HepG2 (cell line): ENCODE measurements around the gene CPA5. TPM values are rescaled to one million over a fixed set of nuclear protein-coding genes. Genes with fewer than 3 reads are reported as not detected.

Source experiments
- ATAC-seq: fragments of 200-7000 bp; cut with Tn5 transposase; 3 replicates; pipeline ENCODE4 v1.9.1; 2020; ENCODE audit warnings: mild to moderate bottlenecking, moderate library complexity
- BruUV-seq: library from RNA; stranded (reverse); fragments of 400-500 nt; replicated peaks from 2 replicates; lab custom pipeline; 2021; lab: Mats Ljungman, UMichigan
- CTCF ChIA-PET: fragments of 300-600 bp; formaldehyde crosslinking; extraction: SDS; loops from one replicate; lab custom pipeline; 2021; ENCODE audit warnings: low total read pairs, inconsistent platforms, low intra/inter-chr PET ratio; lab: Yijun Ruan, JAX
- POLR2A ChIA-PET: fragments of 350-600 bp; sonication (Branson Sonifier 250); formaldehyde crosslinking; loops from one replicate; lab custom pipeline; 2020; ENCODE audit warnings: antibody characterized with exemption, inconsistent platforms; lab: Yijun Ruan, JAX
- DNase-seq: peaks from one replicate; pipeline ENCODE4 v3.0.0-alpha.2; 2015; ENCODE audit warnings: low spot score
- FAIRE-seq: peaks from 3 replicates; lab custom pipeline; 2011; peaks lifted over from hg19 to GRCh38; lab: Jason Lieb, UNC
- H2AFZ ChIP-seq: one replicate; pipeline ENCODE4 v1.6.1; 2011; ENCODE audit warnings: low read length, inconsistent platforms
- H3K27ac ChIP-seq: fragments of 300-600 bp; 3 replicates; pipeline ENCODE4 v1.8.0; 2011; ENCODE audit warnings: mixed run types, mild to moderate bottlenecking, mixed read lengths, low read length, inconsistent platforms; ENCODE audit not compliant: insufficient read depth; ENCODE audit errors: extremely low read length
- H3K27me3 ChIP-seq, 2 experiments: fragments of 200-600 bp in 1 of 2; 2 replicates in 1 of 2; 3 replicates in 1 of 2; pipeline versions ENCODE4 v1.6.0 to v1.8.0; 2011; ENCODE audit warnings: low read length in 2 of 2, mild to moderate bottlenecking in 2 of 2, moderate library complexity in 2 of 2, inconsistent platforms in 1 of 2; ENCODE audit not compliant: insufficient read depth in 2 of 2, control insufficient read depth in 1 of 2
- H3K36me3 ChIP-seq, 2 experiments: fragments of 200-600 bp in 1 of 2; replicated peaks in 1 of 2; 2 replicates in 1 of 2; 3 replicates in 1 of 2; pipeline versions ENCODE4 v1.5.1 to v1.8.0; 2011; ENCODE audit warnings: low read length in 2 of 2, inconsistent platforms in 1 of 2; ENCODE audit not compliant: insufficient read depth in 2 of 2, control insufficient read depth in 1 of 2
- H3K4me1 ChIP-seq: 2 replicates; pipeline ENCODE4 v1.5.1; 2012; ENCODE audit warnings: low read length, inconsistent platforms; ENCODE audit not compliant: insufficient read depth
- H3K4me2 ChIP-seq: 2 replicates; pipeline ENCODE4 v1.6.0; 2011; ENCODE audit warnings: low read depth, low read length, inconsistent platforms
- H3K4me3 ChIP-seq, 3 experiments: fragments of 200-600 bp in 1 of 3; sonication (generic), shearing (Covaris generic) in 1 of 3; replicated peaks in 1 of 3; 2 replicates each; pipeline ENCODE4 v1.5.1; 2011 to 2016; ENCODE audit warnings: low read length in 3 of 3, inconsistent platforms in 2 of 3, low read depth in 2 of 3, mild to moderate bottlenecking in 2 of 3, control low read depth in 1 of 3, mixed read lengths in 1 of 3; ENCODE audit not compliant: insufficient read depth in 1 of 3
- H3K79me2 ChIP-seq: one replicate; pipeline ENCODE4 v1.6.1; 2011; ENCODE audit warnings: low read length, inconsistent platforms; ENCODE audit not compliant: insufficient read depth
- H3K9ac ChIP-seq: 2 replicates; pipeline ENCODE4 v1.6.0; 2011; ENCODE audit warnings: mild to moderate bottlenecking, low read depth, low read length, inconsistent platforms; ENCODE audit not compliant: insufficient read depth
- H3K9me3 ChIP-seq: 2 replicates; pipeline ENCODE4 v1.5.1; 2012; ENCODE audit warnings: mild to moderate bottlenecking, low read length
- H4K20me1 ChIP-seq: 2 replicates; pipeline ENCODE4 v1.6.0; 2011; ENCODE audit warnings: inconsistent platforms, mild to moderate bottlenecking, low read length, moderate library complexity; ENCODE audit not compliant: insufficient read depth
- HNRNPUL1 ChIP-seq: fragments of 200-400 bp; formaldehyde crosslinking; IDR thresholded peaks from 2 replicates; pipeline ENCODE4 v1.6.1; 2017; ENCODE audit warnings: low read depth, mild to moderate bottlenecking, low read length, moderate library complexity
- IRF9 ChIP-seq: sonication (generic); formaldehyde crosslinking; IDR thresholded peaks from 2 replicates; pipeline ENCODE4 v1.8.0; 2022; ENCODE audit warnings: missing genetic modification reagents, mild to moderate bottlenecking, borderline replicate concordance
- PATZ1 ChIP-seq: sonication (generic); formaldehyde crosslinking; IDR thresholded peaks from 2 replicates; pipeline ENCODE4 v1.4.0; 2020; ENCODE audit warnings: missing genetic modification reagents
- PBX2 ChIP-seq: IDR thresholded peaks from 2 replicates; pipeline ENCODE4 v1.6.1; 2016; ENCODE audit warnings: control low read depth
- POLR2G ChIP-seq: fragments of 200-400 bp; formaldehyde crosslinking; IDR thresholded peaks from 2 replicates; pipeline ENCODE4 v1.6.1; 2018; ENCODE audit warnings: mild to moderate bottlenecking, low read depth, low read length, moderate library complexity
- SMC3 ChIP-seq: IDR thresholded peaks from 2 replicates; pipeline ENCODE4 v1.6.1; 2011; ENCODE audit warnings: low read length, improper control_type of control experiment
- ZBTB46 ChIP-seq: sonication (generic); formaldehyde crosslinking; IDR thresholded peaks from 2 replicates; pipeline ENCODE4 v1.4.0; 2020; ENCODE audit warnings: mild to moderate bottlenecking, missing genetic modification reagents, borderline replicate concordance
- ZNF121 ChIP-seq: sonication (generic); formaldehyde crosslinking; IDR thresholded peaks from 2 replicates; pipeline ENCODE4 v1.5.0; 2020; ENCODE audit warnings: mild to moderate bottlenecking, missing genetic modification reagents
- ZNF275 ChIP-seq: sonication (generic); formaldehyde crosslinking; IDR thresholded peaks from 2 replicates; pipeline ENCODE4 v1.8.0; 2022; ENCODE audit warnings: missing genetic modification reagents, mild to moderate bottlenecking, inconsistent platforms, borderline replicate concordance
- ZNF501 ChIP-seq: sonication (generic); formaldehyde crosslinking; IDR thresholded peaks from 2 replicates; pipeline ENCODE4 v1.5.1; 2020; ENCODE audit warnings: mild to moderate bottlenecking, moderate library complexity, missing genetic modification reagents
- ZNF597 ChIP-seq: sonication (generic); formaldehyde crosslinking; IDR thresholded peaks from 2 replicates; pipeline ENCODE4 v1.5.0; 2020; ENCODE audit warnings: missing genetic modification reagents
- WGBS: methylation state at CpG from one replicate; pipeline ENCODE4 v1.1.6; 2017; ENCODE audit warnings: low lambda C conversion rate; 5-methylcytosine and 5-hydroxymethylcytosine counted together
- in situ Hi-C: cut with HindIII; loops from 2 replicates; pipeline ENCODE4 v1.10.0; 2017; ENCODE audit warnings: low pct_unique_long_range_greater_than_20kb; ENCODE audit not compliant: extremely low pct_ligation_motif_present
- intact Hi-C: fragments of 100-400 bp; cut with micrococcal nuclease; formaldehyde crosslinking; loops from one replicate; pipeline ENCODE4 v1.10.0; 2022; ENCODE audit not compliant: unreplicated experiment
- polyA plus RNA-seq, 8 experiments: library from polyadenylated mRNA; depleted of rRNA in 3 of 8; stranded (reverse) in 7 of 8; unstranded in 1 of 8; fragments of >200 nt; fragmentation: Illumina TruSeq in 4 of 8; extraction: Trizol in 4 of 8; gene quantifications; 2 replicates each; pipeline versions ENCODE4 v1.2.1 to v1.2.3, GENCODE V29; 2011 to 2016; ENCODE audit warnings: low read depth in 4 of 8, missing spikeins in 1 of 8, mixed read lengths in 1 of 8; ENCODE audit not compliant: insufficient read depth in 1 of 8
- total RNA-seq, 5 experiments: library from RNA; depleted of rRNA; stranded (reverse); fragments of >200 nt; fragmentation: Illumina TruSeq; extraction: Trizol; gene quantifications; 2 replicates each; pipeline ENCODE4 v1.2.3, GENCODE V29; 2016; ENCODE audit warnings: low read depth in 1 of 5

The CPA5 gene
- total and polyA plus RNA-seq, 2 of the 13 experiments (the other 11 are each of a cell fraction or from before 2014, with no cell fraction given), result 0.48 TPM; not detected in 1

GRCh38 chr7:130410868-130411541, 66.4 kb downstream of the CPA5 start (continued):
- TF ChIP-seq ZNF275 (CRISPR knock-in tag), result no peak

- Histone ChIP-seq H4K20me1 (no peaks in the 10 kb centered on the region), H2AFZ (no peak overlapping the region), H3K27ac (no peak overlapping the region), H3K9ac (no peak overlapping the region), H3K4me2 (no peak overlapping the region), H3K4me3 (no peak overlapping the region), H3K4me1 (no peaks in the 10 kb centered on the region), H3K9me3 (no peaks in the 10 kb centered on the region), H3K36me3 (no peaks in the 10 kb centered on the region), H3K79me2 (no peaks in the 10 kb centered on the region), H3K27me3 (no peaks in the 10 kb centered on the region)
- intact Hi-C loops (no loop called here), in situ Hi-C loops (no loop called here)
- DNase-seq (no peak), ATAC-seq (no peak), FAIRE-seq (no peak)
- 92% methylated on average over 4 of the region's 4 CpGs for WGBS
- BruUV-seq, result no TSS peak
- POLR2A ChIA-PET, result no interaction called here
- CTCF ChIA-PET, result no interaction called here
- no peak for TF ChIP-seq HNRNPUL1
- no peak for TF ChIP-seq ZNF501 (CRISPR knock-in tag)
- no peak for TF ChIP-seq PBX2 (CRISPR knock-in tag)
- no peak for TF ChIP-seq ZNF597 (CRISPR knock-in tag)
- no peak for TF ChIP-seq IRF9 (CRISPR knock-in tag)
- no peak for TF ChIP-seq POLR2G
- TF ChIP-seq SMC3, result no peak
- TF ChIP-seq ZNF121 (CRISPR knock-in tag), result no peak
- TF ChIP-seq ZBTB46 (CRISPR knock-in tag), result no peak
- TF ChIP-seq PATZ1 (CRISPR knock-in tag), result no peak
Observed at GRCh38 chr7:130413201-130413600, 68.6 kb downstream of the CPA5 start.
